GM10266 (cell line): ENCODE results near the gene RAB7B.

Source experiments
- DNase-seq: peaks from one replicate; pipeline ENCODE4 v3.0.0; 2012; ENCODE audit errors: extremely low spot score
- CTCF ChIP-seq: IDR thresholded peaks from 2 replicates; pipeline ENCODE4 v1.5.1; 2012; ENCODE audit warnings: mild to moderate bottlenecking, low read depth; ENCODE audit not compliant: control insufficient read depth, insufficient read depth; ENCODE audit errors: missing control alignments

Gene RAB7B

GRCh38 chr1:206032380-206033140 is 29.4 kb upstream of the RAB7B start:
- no peak for TF ChIP-seq CTCF
- DNase-seq, result no peak

GRCh38 chr1:206030714-206031113 is 27.5 kb upstream of the RAB7B start:
- DNase-seq, result peak; percentile 53
- peak; percentile 96 for TF ChIP-seq CTCF

DNA sequence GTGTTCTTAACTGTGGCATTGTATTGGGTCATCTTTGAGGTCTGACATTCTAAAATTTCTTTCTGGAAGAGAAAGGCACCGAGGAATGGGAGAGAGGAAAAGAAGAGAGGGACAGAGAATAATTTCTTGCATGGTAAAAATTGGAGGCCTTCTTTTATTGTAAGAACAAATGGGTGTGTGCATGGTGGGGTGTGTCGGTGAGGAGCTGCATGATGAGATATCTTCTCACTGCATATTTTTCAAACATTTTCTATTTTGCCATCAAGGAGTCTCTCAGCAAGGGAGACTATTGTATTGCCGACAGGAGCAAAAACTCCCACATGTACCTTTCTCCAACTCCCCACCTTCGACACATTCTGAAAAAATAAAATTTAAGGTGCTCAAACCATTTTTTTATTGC is 27.0 kb upstream of the RAB7B start:
- TF ChIP-seq CTCF, result no peak
- no peak for DNase-seq

DNA sequence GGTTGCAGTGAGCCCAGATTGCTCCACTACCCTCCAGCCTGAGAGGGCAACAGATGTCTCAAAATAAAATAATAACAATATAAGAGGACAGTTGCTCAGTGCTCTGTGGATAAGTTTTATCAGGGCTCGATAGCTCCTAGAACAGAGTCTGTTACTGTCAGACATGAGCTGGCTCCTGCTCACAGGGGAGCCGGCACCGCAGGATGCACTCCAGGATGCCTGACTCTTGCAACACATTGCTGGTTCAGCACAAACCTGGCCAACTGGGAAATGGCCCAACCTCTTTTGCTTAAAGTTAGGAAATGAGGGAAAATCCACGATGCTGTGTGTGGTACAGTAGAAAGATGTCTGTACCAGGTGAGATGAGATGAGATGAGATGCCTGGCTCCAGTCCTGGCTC is 26.3 kb upstream of the RAB7B start:
- DNase-seq, result no peak
- TF ChIP-seq CTCF, result no peak

- TF ChIP-seq CTCF, result no peak
- no peak for DNase-seq
Observed at GRCh38 chr1:206025283-206025820, 22.2 kb upstream of the RAB7B start.

DNA sequence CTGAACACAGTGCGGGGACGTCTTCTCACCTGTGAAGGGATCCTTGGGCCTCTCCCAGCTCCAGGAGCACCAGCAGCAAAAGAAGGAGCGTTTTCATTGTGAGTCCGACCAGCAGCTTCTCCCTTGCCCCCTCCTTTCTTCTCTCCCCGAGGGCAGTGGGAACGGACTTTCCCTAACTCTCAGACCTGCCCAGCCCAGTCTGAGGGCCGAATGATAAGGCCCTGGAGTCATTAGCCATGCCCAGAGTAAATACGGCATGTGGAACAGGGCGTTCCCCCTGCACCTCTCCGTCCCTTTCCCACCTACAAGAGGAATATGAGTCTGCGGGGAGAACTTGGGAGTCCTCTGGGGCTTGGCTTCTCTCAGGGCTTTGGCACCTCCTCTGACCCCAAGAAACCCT is 20.5 kb upstream of the RAB7B start, which contains the start of gene CTSE:
CTSE (minus strand) TSS at position 201 of the 400 bp plus-strand sequence; CDS start at position 97, 104 bp downstream.
- DNase-seq, result no peak
- no peak for TF ChIP-seq CTCF

DNA sequence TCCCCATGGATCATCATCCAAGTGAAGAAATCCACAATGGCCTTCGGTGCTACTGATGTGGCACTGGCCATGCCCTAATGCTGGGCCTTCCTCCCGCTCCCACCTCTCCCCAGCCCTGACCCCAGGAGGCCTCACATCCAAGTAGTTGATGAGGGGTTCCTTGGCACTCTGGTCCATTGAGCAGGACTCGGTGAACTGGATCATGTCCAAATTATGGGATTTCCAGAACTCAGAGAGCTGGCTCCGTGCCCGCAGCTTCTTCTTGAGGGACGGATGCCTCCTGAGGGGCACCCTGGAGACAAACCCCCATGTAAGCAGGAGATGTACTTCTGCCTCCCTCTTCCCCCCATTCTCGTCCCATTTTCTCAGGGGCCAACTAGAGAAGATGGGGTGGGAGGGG is 19.6 kb upstream of the RAB7B start:
- no peak for DNase-seq
- TF ChIP-seq CTCF, result no peak
